KMS-11 (cell line): ENCODE results near the gene COMMD1.

ENCODE experiments used
- H2AFZ ChIP-seq: fragments of 200-600 bp; sonication (generic); 2 replicates; pipeline ENCODE4 v1.6.1; 2016; ENCODE audit warnings: antibody characterized with exemption, mixed run types, low read depth
- H3K27ac ChIP-seq: fragments of 200-600 bp; sonication (generic); 2 replicates; pipeline ENCODE4 v1.6.1; 2016; ENCODE audit warnings: mild to moderate bottlenecking, mixed run types
- H3K27me3 ChIP-seq: fragments of 200-600 bp; sonication (generic); 2 replicates; pipeline ENCODE4 v1.6.1; 2017; ENCODE audit warnings: mild to moderate bottlenecking, low read depth, mixed run types, moderate library complexity; ENCODE audit not compliant: insufficient read depth
- H3K36me3 ChIP-seq: fragments of 200-600 bp; sonication (generic); 2 replicates; pipeline ENCODE4 v1.6.1; 2017; ENCODE audit warnings: mild to moderate bottlenecking, mixed run types; ENCODE audit not compliant: insufficient read depth
- H3K4me1 ChIP-seq: fragments of 200-600 bp; sonication (generic); 2 replicates; pipeline ENCODE4 v1.6.1; 2016; ENCODE audit warnings: mild to moderate bottlenecking, low read depth, mixed run types; ENCODE audit not compliant: poor library complexity, severe bottlenecking
- H3K4me2 ChIP-seq: fragments of 200-600 bp; sonication (generic); 2 replicates; pipeline ENCODE4 v1.7.0; 2016; ENCODE audit warnings: mild to moderate bottlenecking, mixed run types
- H3K4me3 ChIP-seq: fragments of 200-600 bp; sonication (generic); IDR thresholded peaks from 2 replicates; pipeline ENCODE4 v1.6.1; 2017; ENCODE audit warnings: low read depth, low read length, mixed read lengths; ENCODE audit not compliant: insufficient read depth
- H3K79me2 ChIP-seq: fragments of 200-600 bp; sonication (generic); 2 replicates; pipeline ENCODE4 v1.6.1; 2016; ENCODE audit warnings: low read depth, mixed run types; ENCODE audit not compliant: insufficient read depth
- H3K9ac ChIP-seq: fragments of 200-600 bp; sonication (generic); 2 replicates; pipeline ENCODE4 v1.6.1; 2016; ENCODE audit warnings: mild to moderate bottlenecking, mixed run types
- H4K20me1 ChIP-seq: fragments of 200-600 bp; sonication (generic); 2 replicates; pipeline ENCODE4 v1.6.1; 2016; ENCODE audit warnings: mild to moderate bottlenecking, mixed run types; ENCODE audit not compliant: insufficient read depth
- CTCF ChIP-seq: fragments of 200-600 bp; sonication (generic); conservative IDR thresholded peaks from 2 replicates; pipeline ENCODE4 v1.6.1; 2017; ENCODE audit warnings: low read depth, mild to moderate bottlenecking, antibody characterized with exemption, low read length, moderate library complexity, mixed read lengths

The COMMD1 gene

GRCh38 chr2:62180975-62181374 is 275.5 kb downstream of the COMMD1 start:
- Histone ChIP-seq H3K27me3 (no peaks in the 10 kb centered on the region), H3K4me1 (no peaks in the 10 kb centered on the region), H3K79me2 (no peaks in the 10 kb centered on the region), H3K27ac (no peak overlapping the region), H3K9ac (no peak overlapping the region), H3K36me3 (no peaks in the 10 kb centered on the region), H4K20me1 (no peaks in the 10 kb centered on the region), H3K4me3 (no peak overlapping the region), H3K4me2 (no peak overlapping the region), H2AFZ (no peak overlapping the region)
- no peak for TF ChIP-seq CTCF

- Histone ChIP-seq H3K4me1 (no peaks in the 10 kb centered on the region), H4K20me1 (no peaks in the 10 kb centered on the region), H3K4me3 (no peak overlapping the region), H3K27ac (no peak overlapping the region), H2AFZ (no peak overlapping the region), H3K4me2 (no peak overlapping the region), H3K79me2 (no peaks in the 10 kb centered on the region), H3K27me3 (no peaks in the 10 kb centered on the region), H3K9ac (no peak overlapping the region), H3K36me3 (no peaks in the 10 kb centered on the region)
- TF ChIP-seq CTCF, result no peak
Measured at GRCh38 chr2:62181843-62182242, 276.4 kb downstream of the COMMD1 start.

DNA sequence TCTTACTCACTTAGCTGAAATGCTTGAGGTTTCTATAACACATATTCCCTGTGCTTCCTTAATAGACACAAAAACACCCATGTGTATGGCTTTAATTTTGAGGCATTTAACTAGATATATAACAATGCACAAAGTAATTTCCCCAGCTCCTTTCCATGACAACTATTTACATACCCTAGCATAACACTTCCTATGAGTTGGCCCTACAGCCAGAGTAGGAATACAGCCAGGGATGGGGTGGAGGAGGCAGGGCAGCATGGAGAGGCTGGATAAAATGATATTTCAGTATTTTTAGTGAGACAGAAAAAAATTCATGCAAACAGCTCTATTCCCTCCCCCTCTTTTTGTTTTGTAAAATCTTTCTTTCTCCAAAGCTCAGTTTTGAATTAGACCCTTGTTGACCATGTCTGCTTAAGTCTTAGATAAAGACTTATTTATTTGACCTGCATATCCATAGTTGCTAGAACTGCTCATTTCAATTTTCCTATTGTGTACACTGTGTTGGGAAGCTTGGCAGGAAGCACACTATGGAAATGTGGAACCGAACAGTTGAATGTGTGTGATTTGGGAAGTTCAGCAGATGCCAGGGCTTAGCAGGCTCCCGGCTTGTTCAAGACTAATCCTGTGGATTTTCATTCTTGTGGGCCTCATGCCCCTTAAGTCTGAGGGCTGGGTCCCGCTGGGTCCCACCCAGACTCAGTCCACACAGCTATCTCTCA is 279.2 kb downstream of the COMMD1 start:
- H2AFZ ChIP-seq, result no peak overlapping the region
- H3K9ac ChIP-seq, result no peak overlapping the region
- no peaks in the 10 kb centered on the region for H3K36me3 ChIP-seq
- no peak for TF ChIP-seq CTCF
- H4K20me1 ChIP-seq, result no peaks in the 10 kb centered on the region
- no peaks in the 10 kb centered on the region for H3K27me3 ChIP-seq
- H3K4me2 ChIP-seq, result no peak overlapping the region
- no peak overlapping the region for H3K27ac ChIP-seq
- H3K4me1 ChIP-seq, result no peaks in the 10 kb centered on the region
- no peaks in the 10 kb centered on the region for H3K79me2 ChIP-seq
- H3K4me3 ChIP-seq, result no peak overlapping the region
